Calu3 (cell line): ENCODE data around the gene HSD3B7. TPM values are rescaled to one million over a fixed set of nuclear protein-coding genes. Genes with fewer than 3 reads are reported as not detected.

Experiments used
- BruUV-seq: library from RNA; stranded (reverse); fragments of 400-500 nt; replicated peaks from 2 replicates; lab custom pipeline; 2021; lab: Mats Ljungman, UMichigan
- CTCF ChIA-PET: fragments of 300-600 bp; sonication (Branson Sonifier 250); formaldehyde crosslinking; loops from one replicate; lab custom pipeline; 2022; ENCODE audit warnings: antibody characterized with exemption; lab: Charles Lee
- DNase-seq: peaks from one replicate; pipeline ENCODE4 v3.0.0; 2022
- H3K27ac Mint-ChIP-seq: one replicate; pipeline ENCODE4 v1.8.0; 2022; ENCODE audit warnings: mixed read lengths; ENCODE audit not compliant: unreplicated experiment
- H3K27me3 Mint-ChIP-seq: one replicate; pipeline ENCODE4 v1.8.0; 2022; ENCODE audit warnings: mixed read lengths; ENCODE audit not compliant: unreplicated experiment
- H3K36me3 Mint-ChIP-seq: one replicate; pipeline ENCODE4 v1.8.0; 2022; ENCODE audit warnings: mild to moderate bottlenecking, moderate library complexity, mixed read lengths; ENCODE audit not compliant: insufficient read depth, unreplicated experiment
- H3K4me1 Mint-ChIP-seq: one replicate; pipeline ENCODE4 v1.8.0; 2022; ENCODE audit warnings: mild to moderate bottlenecking, low read depth, mixed read lengths; ENCODE audit not compliant: unreplicated experiment
- H3K4me3 Mint-ChIP-seq: one replicate; pipeline ENCODE4 v1.8.0; 2022; ENCODE audit warnings: mild to moderate bottlenecking, low read depth, moderate library complexity, mixed read lengths; ENCODE audit not compliant: unreplicated experiment
- H3K9me3 Mint-ChIP-seq: one replicate; pipeline ENCODE4 v1.8.0; 2022; ENCODE audit warnings: low read depth, mixed read lengths; ENCODE audit not compliant: unreplicated experiment
- CTCF ChIP-seq: fragments of 200-600 bp; IDR thresholded peaks from one replicate; pipeline ENCODE4 v1.8.0; 2022; ENCODE audit warnings: antibody characterized with exemption; ENCODE audit not compliant: unreplicated experiment
- intact Hi-C: fragments of 100-400 bp; cut with micrococcal nuclease; formaldehyde crosslinking; loops from one replicate; pipeline ENCODE4 v1.10.0; 2022; ENCODE audit not compliant: unreplicated experiment
- total RNA-seq: library from RNA; stranded (reverse); gene quantifications from 2 replicates; pipeline ENCODE4 v1.2.3, GENCODE V29; 2022

The HSD3B7 gene
- total RNA-seq, 1 experiment from 2014 or later, result 25.3 TPM

DNA sequence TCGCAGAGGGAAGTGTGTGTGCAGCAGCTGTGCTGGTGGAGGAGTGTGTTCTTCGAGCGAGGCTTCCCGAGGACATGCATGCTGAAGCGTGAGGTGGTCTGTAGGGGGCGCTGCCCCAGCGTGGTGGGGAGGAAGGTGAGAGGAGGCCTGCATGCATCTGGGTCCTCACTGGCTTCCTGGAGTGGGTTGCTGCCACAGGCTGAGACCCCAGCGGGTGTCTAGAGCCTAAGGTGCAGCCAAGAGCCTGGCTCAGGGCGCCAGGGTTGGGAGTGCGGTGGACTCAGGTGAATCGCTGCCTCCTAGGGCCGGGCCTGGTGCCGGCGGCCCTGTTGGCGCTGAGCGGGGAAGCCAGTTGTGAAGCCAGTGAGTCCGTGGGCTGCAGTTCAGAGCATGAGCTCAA, 7.5 kb upstream of the HSD3B7 start:
- H3K9me3 Mint-ChIP-seq, result no peaks in the 10 kb centered on the region
- H3K36me3 Mint-ChIP-seq, result peaks cover 74% of the 10 kb centered on the region
- no peak overlapping the region for H3K27ac Mint-ChIP-seq
- no peak for DNase-seq
- intact Hi-C loops, result no loop called here
- CTCF ChIA-PET, result no interaction called here
- H3K4me1 Mint-ChIP-seq, result no peaks in the 10 kb centered on the region
- no peak overlapping the region for H3K4me3 Mint-ChIP-seq
- no peaks in the 10 kb centered on the region for H3K27me3 Mint-ChIP-seq
- TF ChIP-seq CTCF, result no peak
- BruUV-seq, result no TSS peak

DNA sequence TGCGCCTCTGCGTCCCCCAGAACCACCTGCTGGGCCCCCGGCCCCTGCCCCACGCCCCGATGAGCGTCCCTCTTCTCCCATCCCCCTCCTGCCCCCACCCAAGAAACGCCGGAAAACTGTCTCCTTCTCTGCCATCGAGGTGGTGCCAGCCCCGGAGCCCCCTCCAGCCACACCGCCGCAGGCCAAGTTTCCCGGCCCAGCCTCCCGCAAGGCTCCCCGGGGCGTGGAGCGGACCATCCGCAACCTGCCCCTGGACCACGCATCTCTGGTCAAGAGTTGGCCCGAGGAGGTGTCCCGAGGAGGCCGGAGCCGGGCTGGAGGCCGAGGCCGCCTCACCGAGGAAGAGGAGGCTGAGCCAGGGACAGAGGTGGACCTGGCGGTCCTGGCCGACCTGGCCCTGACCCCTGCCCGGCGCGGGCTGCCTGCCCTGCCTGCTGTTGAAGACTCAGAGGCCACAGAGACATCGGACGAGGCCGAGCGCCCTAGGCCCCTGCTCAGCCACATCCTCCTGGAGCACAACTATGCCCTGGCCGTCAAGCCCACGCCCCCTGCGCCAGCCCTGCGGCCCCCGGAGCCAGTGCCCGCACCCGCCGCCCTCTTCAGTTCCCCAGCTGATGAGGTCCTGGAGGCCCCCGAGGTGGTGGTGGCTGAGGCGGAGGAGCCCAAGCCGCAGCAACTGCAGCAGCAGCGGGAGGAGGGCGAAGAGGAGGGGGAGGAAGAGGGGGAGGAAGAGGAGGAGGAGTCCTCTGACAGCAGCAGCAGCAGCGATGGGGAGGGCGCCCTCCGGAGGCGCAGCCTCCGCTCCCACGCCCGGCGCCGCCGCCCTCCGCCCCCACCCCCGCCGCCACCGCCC, 5.6 kb upstream of the HSD3B7 start:
- H3K27ac Mint-ChIP-seq, result no peak overlapping the region
- H3K27me3 Mint-ChIP-seq, result no peaks in the 10 kb centered on the region

DNA sequence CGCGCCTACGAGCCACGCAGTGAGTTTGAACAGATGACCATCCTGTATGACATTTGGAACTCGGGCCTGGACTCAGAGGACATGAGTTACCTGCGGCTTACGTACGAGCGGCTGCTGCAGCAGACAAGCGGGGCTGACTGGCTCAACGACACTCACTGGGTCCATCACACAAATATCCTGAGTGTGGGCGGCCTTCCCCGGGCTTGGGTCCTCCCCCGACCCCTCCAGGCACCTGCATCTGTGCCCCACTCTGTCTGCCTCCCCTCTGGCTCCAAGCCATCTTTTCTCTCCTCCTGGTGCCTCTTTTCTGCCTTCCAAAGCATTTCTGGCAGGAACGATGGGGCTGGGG, 5.0 kb upstream of the HSD3B7 start:
- Mint-ChIP-seq H3K27ac (no peak overlapping the region), H3K36me3 (peaks cover 68% of the 10 kb centered on the region), H3K9me3 (no peaks in the 10 kb centered on the region), H3K4me3 (no peak overlapping the region), H3K4me1 (no peaks in the 10 kb centered on the region), H3K27me3 (no peaks in the 10 kb centered on the region)
- CTCF ChIA-PET, result no interaction called here
- intact Hi-C loops, result loop anchor here (10.0 kb wide), 2 partner anchors 315 to 405 kb away; no protein-coding TSS in a partner anchor
- no peak for TF ChIP-seq CTCF
- no peak for DNase-seq
- no TSS peak for BruUV-seq

More for the DNA sequence above, 5.6 kb upstream of the HSD3B7 start:
- H3K4me1 Mint-ChIP-seq, result no peaks in the 10 kb centered on the region
- TF ChIP-seq CTCF, result no peak
- intact Hi-C loops, result loop anchor here (10.0 kb wide), 2 partner anchors 315 to 405 kb away; no protein-coding TSS in a partner anchor
- H3K9me3 Mint-ChIP-seq, result no peaks in the 10 kb centered on the region
- CTCF ChIA-PET, result no interaction called here
- H3K4me3 Mint-ChIP-seq, result no peak overlapping the region
- DNase-seq, result no peak
- H3K36me3 Mint-ChIP-seq, result peaks cover 66% of the 10 kb centered on the region
- no TSS peak for BruUV-seq

GRCh38 chr16:30980434-30980833, 4.6 kb upstream of the HSD3B7 start:
- CTCF ChIA-PET, result no interaction called here
- H3K9me3 Mint-ChIP-seq, result no peaks in the 10 kb centered on the region
- no peak overlapping the region for H3K27ac Mint-ChIP-seq
- no peak for DNase-seq
- no peaks in the 10 kb centered on the region for H3K27me3 Mint-ChIP-seq
- no peaks in the 10 kb centered on the region for H3K4me1 Mint-ChIP-seq
- H3K36me3 Mint-ChIP-seq, result peaks cover 71% of the 10 kb centered on the region
- no peak for TF ChIP-seq CTCF
- BruUV-seq, result no TSS peak
- H3K4me3 Mint-ChIP-seq, result no peak overlapping the region
- intact Hi-C loops, result loop anchor here (10.0 kb wide), 2 partner anchors 314 to 404 kb away; no protein-coding TSS in a partner anchor
